Lower leg skin (tissue), 4 donors: ENCODE data around the gene SLC38A1. TPM values are rescaled to one million over a fixed set of nuclear protein-coding genes. Genes with fewer than 3 reads are reported as not detected.

Experiments
- DNase-seq, 2 donors: peaks; one replicate each; pipeline ENCODE4 v3.0.0-alpha.2; 2019; ENCODE audit warnings: low spot score in 2 of 2
- H3K4me3 ChIP-seq: fragments of 200-600 bp; sonication (generic); 2 replicates; pipeline ENCODE4 v1.5.1; 2017; ENCODE audit warnings: mild to moderate bottlenecking, low read depth; ENCODE audit not compliant: poor library complexity, severe bottlenecking
- POLR2A ChIP-seq, 2 donors: fragments of 450-650 bp; IDR thresholded peaks; one replicate each; pipeline ENCODE4 v1.6.1; 2016 to 2017; ENCODE audit warnings: antibody characterized with exemption in 2 of 2, mild to moderate bottlenecking in 1 of 2, moderate library complexity in 1 of 2
- WGBS, 2 donors: methylation state at CpG; one replicate each; pipeline ENCODE4 v1.1.5; 2018; 5-methylcytosine and 5-hydroxymethylcytosine counted together
- intact Hi-C: fragments of 100-400 bp; cut with DNase I; formaldehyde crosslinking; loops from one replicate; pipeline ENCODE4 v1.15.0; 2023; ENCODE audit warnings: low total_unique reads
- total RNA-seq, 4 donors: library from RNA; depleted of rRNA; stranded (reverse); fragments of >200 nt; gene quantifications; one replicate each; pipeline ENCODE4 v1.1.0, GENCODE V29; 2016
- TF ChIP-seq, protein P1 (sequence below), 3 donors: fragments of 450-650 bp; IDR thresholded peaks; one replicate each; pipeline ENCODE4 v1.5.1; 2016; ENCODE audit warnings: antibody characterized with exemption in 3 of 3, mild to moderate bottlenecking in 3 of 3, moderate library complexity in 2 of 3

SLC38A1 gene
- total RNA-seq, 4 donors from 2014 or later: 87.3 to 118 (median 102) TPM

- DNase-seq: no peak
- intact Hi-C loops: no loop called here
- 93 to 94% methylated on average over 6 of the region's 6 CpGs for WGBS, 2 donors
- TF ChIP-seq POLR2A (IDR thresholded peaks at IDR 0.05): no peak
- TF ChIP-seq, protein P1, sequence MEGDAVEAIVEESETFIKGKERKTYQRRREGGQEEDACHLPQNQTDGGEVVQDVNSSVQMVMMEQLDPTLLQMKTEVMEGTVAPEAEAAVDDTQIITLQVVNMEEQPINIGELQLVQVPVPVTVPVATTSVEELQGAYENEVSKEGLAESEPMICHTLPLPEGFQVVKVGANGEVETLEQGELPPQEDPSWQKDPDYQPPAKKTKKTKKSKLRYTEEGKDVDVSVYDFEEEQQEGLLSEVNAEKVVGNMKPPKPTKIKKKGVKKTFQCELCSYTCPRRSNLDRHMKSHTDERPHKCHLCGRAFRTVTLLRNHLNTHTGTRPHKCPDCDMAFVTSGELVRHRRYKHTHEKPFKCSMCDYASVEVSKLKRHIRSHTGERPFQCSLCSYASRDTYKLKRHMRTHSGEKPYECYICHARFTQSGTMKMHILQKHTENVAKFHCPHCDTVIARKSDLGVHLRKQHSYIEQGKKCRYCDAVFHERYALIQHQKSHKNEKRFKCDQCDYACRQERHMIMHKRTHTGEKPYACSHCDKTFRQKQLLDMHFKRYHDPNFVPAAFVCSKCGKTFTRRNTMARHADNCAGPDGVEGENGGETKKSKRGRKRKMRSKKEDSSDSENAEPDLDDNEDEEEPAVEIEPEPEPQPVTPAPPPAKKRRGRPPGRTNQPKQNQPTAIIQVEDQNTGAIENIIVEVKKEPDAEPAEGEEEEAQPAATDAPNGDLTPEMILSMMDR (IDR thresholded peaks at IDR 0.05): no peak
- no peak overlapping the region for H3K4me3 ChIP-seq
These were observed 57.9 kb downstream of the SLC38A1 start for GRCh38 chr12:46210873-46211439.

GRCh38 chr12:46209914-46210872, 58.6 kb downstream of the SLC38A1 start:
- WGBS, 2 donors: 56 to 57% methylated on average over 12 of the region's 12 CpGs
- TF ChIP-seq POLR2A (IDR thresholded peaks at IDR 0.05): no peak
- TF ChIP-seq, protein P1 (IDR thresholded peaks at IDR 0.05): no peak
- no peak overlapping the region for H3K4me3 ChIP-seq
- intact Hi-C loops: no loop called here
- peak in 1 of 2 donors; percentile 51 for DNase-seq

GRCh38 chr12:46209170-46209569, 59.7 kb downstream of the SLC38A1 start:
- intact Hi-C loops: no loop called here
- H3K4me3 ChIP-seq: no peak overlapping the region
- no peak for DNase-seq
- 40 to 44% methylated on average over 4 of the region's 4 CpGs for WGBS, 2 donors
- TF ChIP-seq, protein P1 (IDR thresholded peaks at IDR 0.05): no peak
- TF ChIP-seq POLR2A (IDR thresholded peaks at IDR 0.05): no peak

DNA sequence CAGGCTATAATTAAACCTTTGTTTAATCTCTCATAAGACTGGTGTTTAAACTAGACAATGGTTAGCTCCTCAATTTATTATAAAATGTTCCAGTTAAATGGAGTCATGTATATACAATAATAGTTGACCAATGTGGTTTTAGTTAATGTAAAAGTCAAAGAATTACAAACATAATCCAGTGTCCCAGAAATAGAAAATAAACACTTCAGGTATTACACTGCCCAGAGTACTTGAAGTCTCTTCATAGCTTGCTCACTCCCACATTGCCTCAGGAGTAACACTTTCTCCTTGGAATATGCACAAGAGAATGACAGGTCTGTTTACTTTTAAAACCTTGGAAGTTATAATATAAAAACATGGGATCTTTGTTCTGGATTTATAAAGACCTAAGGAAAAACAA, 60.5 kb downstream of the SLC38A1 start:
- DNase-seq: no peak
- H3K4me3 ChIP-seq: no peak overlapping the region
- intact Hi-C loops: no loop called here
- TF ChIP-seq POLR2A (IDR thresholded peaks at IDR 0.05): no peak
- TF ChIP-seq, protein P1 (IDR thresholded peaks at IDR 0.05): no peak

DNA sequence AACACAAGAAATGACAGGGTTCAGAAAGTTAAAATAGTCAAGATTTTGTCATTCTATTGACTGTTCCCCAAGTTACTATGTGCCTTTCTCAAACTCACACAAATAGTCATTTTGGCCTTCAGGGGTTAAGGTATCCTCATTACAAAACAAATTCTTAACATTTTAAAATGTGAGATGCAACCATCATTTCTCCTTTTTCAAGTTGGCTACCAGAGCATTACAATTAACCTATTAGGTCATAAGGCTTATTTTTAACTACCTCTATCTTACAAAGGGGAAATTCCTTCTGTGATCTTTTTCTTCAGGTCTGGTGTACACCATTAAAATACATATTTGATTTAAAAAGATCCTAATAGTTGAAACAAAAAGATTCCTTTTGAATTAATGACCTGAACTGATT, 61.2 kb downstream of the SLC38A1 start:
- intact Hi-C loops: no loop called here
- no peak overlapping the region for H3K4me3 ChIP-seq
- TF ChIP-seq, protein P1 (IDR thresholded peaks at IDR 0.05): no peak
- TF ChIP-seq POLR2A (IDR thresholded peaks at IDR 0.05): no peak
- no peak for DNase-seq
